HepG2 (cell line): ENCODE data around the gene COPB2. TPM values are rescaled to one million over a fixed set of nuclear protein-coding genes. Genes with fewer than 3 reads are reported as not detected.
A peak's percentile ranks its signal among the peaks of the same experiment; 100 is the strongest.

Source experiments
- AKAP8 ChIP-seq: sonication (generic); formaldehyde crosslinking; IDR thresholded peaks from 2 replicates; pipeline ENCODE4 v1.5.1; 2020; ENCODE audit warnings: mild to moderate bottlenecking, missing genetic modification reagents
- CEBPB ChIP-seq: IDR thresholded peaks from 2 replicates; pipeline ENCODE4 v1.6.1; 2011; ENCODE audit warnings: low read depth, low read length, improper control_type of control experiment, borderline replicate concordance
- GABPB1 ChIP-seq: IDR thresholded peaks from 2 replicates; pipeline ENCODE4 v1.6.1; 2016; ENCODE audit warnings: mild to moderate bottlenecking, missing genetic modification reagents, moderate library complexity, missing compliant biosample characterization
- HNRNPK ChIP-seq: fragments of 200-400 bp; formaldehyde crosslinking; IDR thresholded peaks from 2 replicates; pipeline ENCODE4 v1.6.1; 2018; ENCODE audit warnings: low read length, low read depth, moderate library complexity, mild to moderate bottlenecking; ENCODE audit not compliant: poor library complexity, severe bottlenecking
- JUND ChIP-seq: sonication (generic); formaldehyde crosslinking; IDR thresholded peaks from 2 replicates; pipeline ENCODE4 v1.8.0; 2022; ENCODE audit warnings: mild to moderate bottlenecking, missing genetic modification reagents
- KDM4B ChIP-seq: sonication (generic); formaldehyde crosslinking; IDR thresholded peaks from 2 replicates; pipeline ENCODE4 v1.4.0; 2020; ENCODE audit warnings: missing genetic modification reagents
- KLF16 ChIP-seq, 2 experiments: sonication (generic) in 1 of 2; formaldehyde crosslinking in 1 of 2; IDR thresholded peaks; 2 replicates each; pipeline versions ENCODE4 v1.6.1 to v1.8.0; 2016 to 2023; ENCODE audit warnings: missing genetic modification reagents in 2 of 2, missing compliant biosample characterization in 1 of 2
- RAD21 ChIP-seq: fragments of 450-650 bp; formaldehyde crosslinking; IDR thresholded peaks from 2 replicates; pipeline ENCODE4 v1.5.0; 2020; ENCODE audit warnings: mild to moderate bottlenecking
- RBM39 ChIP-seq: fragments of 200-400 bp; formaldehyde crosslinking; IDR thresholded peaks from one replicate; pipeline ENCODE4 v1.6.1; 2018; ENCODE audit warnings: antibody characterized with exemption, mild to moderate bottlenecking, low read depth, low read length; ENCODE audit not compliant: poor library complexity, severe bottlenecking
- SMARCC2 ChIP-seq: fragments of 450-650 bp; IDR thresholded peaks from 2 replicates; pipeline ENCODE4 v1.6.1; 2017; ENCODE audit warnings: antibody characterized with exemption, mild to moderate bottlenecking
- SP5 ChIP-seq: IDR thresholded peaks from 2 replicates; pipeline ENCODE4 v1.6.1; 2016; ENCODE audit warnings: low read depth, borderline replicate concordance
- ZNF605 ChIP-seq: sonication (generic); formaldehyde crosslinking; IDR thresholded peaks from 2 replicates; pipeline ENCODE4 v1.8.0; 2022; ENCODE audit warnings: mild to moderate bottlenecking, missing genetic modification reagents
- ZNF607 ChIP-seq: sonication (generic); formaldehyde crosslinking; IDR thresholded peaks from 2 replicates; pipeline ENCODE4 v1.5.1; 2020; ENCODE audit warnings: missing genetic modification reagents, mild to moderate bottlenecking, borderline replicate concordance
- ZNF616 ChIP-seq: sonication (generic); formaldehyde crosslinking; IDR thresholded peaks from 2 replicates; pipeline ENCODE4 v1.5.0; 2020; ENCODE audit warnings: low read depth, mild to moderate bottlenecking, missing genetic modification reagents
- polyA plus RNA-seq, 8 experiments: library from polyadenylated mRNA; depleted of rRNA in 3 of 8; stranded (reverse) in 7 of 8; unstranded in 1 of 8; fragments of >200 nt; fragmentation: Illumina TruSeq in 4 of 8; extraction: Trizol in 4 of 8; gene quantifications; 2 replicates each; pipeline versions ENCODE4 v1.2.1 to v1.2.3, GENCODE V29; 2011 to 2016; ENCODE audit warnings: low read depth in 4 of 8, missing spikeins in 1 of 8, mixed read lengths in 1 of 8; ENCODE audit not compliant: insufficient read depth in 1 of 8
- total RNA-seq, 5 experiments: library from RNA; depleted of rRNA; stranded (reverse); fragments of >200 nt; fragmentation: Illumina TruSeq; extraction: Trizol; gene quantifications; 2 replicates each; pipeline ENCODE4 v1.2.3, GENCODE V29; 2016; ENCODE audit warnings: low read depth in 1 of 5
- TF ChIP-seq, protein P1 (sequence below): sonication (generic); formaldehyde crosslinking; IDR thresholded peaks from 2 replicates; pipeline ENCODE4 v1.8.1; 2022; ENCODE audit warnings: mild to moderate bottlenecking, missing genetic modification reagents
- TF ChIP-seq, protein P2 (sequence below): IDR thresholded peaks from 2 replicates; pipeline ENCODE4 v1.6.1; 2016
- TF ChIP-seq, protein P3 (sequence below): sonication (generic); formaldehyde crosslinking; IDR thresholded peaks from 2 replicates; pipeline ENCODE4 v1.5.0; 2020; ENCODE audit warnings: mild to moderate bottlenecking, missing genetic modification reagents, moderate library complexity

COPB2 gene
- total and polyA plus RNA-seq, 2 of the 13 experiments (the other 11 are each of a cell fraction or from before 2014, with no cell fraction given): 83.3 to 217 TPM

DNA sequence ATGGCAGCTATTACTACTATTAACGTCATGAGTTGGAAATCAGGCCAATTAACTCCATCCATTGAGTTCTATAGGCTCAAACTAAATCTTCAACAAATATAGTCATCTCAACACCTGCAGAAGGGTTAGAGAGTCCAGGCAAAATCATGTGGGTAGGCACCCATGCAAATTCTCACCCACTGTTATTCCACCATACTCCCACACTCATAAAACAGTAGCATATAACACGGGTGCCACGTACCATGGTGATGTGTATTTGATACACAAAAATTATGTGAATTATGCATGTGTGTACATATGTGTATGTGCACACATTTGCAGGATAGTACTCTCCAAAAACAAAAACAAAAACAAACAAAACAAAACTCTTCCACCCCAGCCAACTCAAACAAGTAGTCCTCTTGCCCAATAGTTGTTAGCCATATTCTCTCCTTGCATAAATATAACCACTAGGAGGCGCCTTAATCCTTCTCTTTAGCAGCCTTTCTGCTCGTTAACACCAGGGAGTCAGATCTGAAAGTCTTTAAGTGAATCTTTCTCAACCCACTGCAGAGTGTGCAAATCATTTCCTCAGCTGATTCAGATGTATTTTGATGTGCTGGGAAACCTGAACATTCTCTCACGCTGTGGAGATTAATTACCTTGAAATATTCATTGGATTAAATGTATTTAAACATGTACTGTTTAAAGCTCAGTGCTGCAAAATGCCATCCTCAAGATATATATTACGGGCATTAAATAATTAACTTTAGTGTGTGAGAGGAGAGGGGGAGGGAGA is 38.0 kb upstream of the COPB2 start (continued):
- TF ChIP-seq, protein P1, sequence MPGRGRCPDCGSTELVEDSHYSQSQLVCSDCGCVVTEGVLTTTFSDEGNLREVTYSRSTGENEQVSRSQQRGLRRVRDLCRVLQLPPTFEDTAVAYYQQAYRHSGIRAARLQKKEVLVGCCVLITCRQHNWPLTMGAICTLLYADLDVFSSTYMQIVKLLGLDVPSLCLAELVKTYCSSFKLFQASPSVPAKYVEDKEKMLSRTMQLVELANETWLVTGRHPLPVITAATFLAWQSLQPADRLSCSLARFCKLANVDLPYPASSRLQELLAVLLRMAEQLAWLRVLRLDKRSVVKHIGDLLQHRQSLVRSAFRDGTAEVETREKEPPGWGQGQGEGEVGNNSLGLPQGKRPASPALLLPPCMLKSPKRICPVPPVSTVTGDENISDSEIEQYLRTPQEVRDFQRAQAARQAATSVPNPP: no peak
- peak; percentile 45 for TF ChIP-seq HNRNPK
- TF ChIP-seq, protein P2, sequence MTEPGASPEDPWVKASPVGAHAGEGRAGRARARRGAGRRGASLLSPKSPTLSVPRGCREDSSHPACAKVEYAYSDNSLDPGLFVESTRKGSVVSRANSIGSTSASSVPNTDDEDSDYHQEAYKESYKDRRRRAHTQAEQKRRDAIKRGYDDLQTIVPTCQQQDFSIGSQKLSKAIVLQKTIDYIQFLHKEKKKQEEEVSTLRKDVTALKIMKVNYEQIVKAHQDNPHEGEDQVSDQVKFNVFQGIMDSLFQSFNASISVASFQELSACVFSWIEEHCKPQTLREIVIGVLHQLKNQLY (CRISPR knock-in tag): no peak
- no peak for TF ChIP-seq ZNF605 (CRISPR knock-in tag)
- no peak for TF ChIP-seq SP5 (CRISPR knock-in tag)
- TF ChIP-seq KDM4B (CRISPR knock-in tag): no peak
- peak; percentile 89 for TF ChIP-seq CEBPB
- TF ChIP-seq SMARCC2: no peak
- TF ChIP-seq ZNF616 (CRISPR knock-in tag): no peak
- 0 out of 4 replicates have a peak, but pooled peaks of 1 of the 2 experiments have one; percentile 28 for TF ChIP-seq KLF16 (CRISPR knock-in tag; IDR thresholded peaks at IDR 0.05)
- TF ChIP-seq, protein P3, sequence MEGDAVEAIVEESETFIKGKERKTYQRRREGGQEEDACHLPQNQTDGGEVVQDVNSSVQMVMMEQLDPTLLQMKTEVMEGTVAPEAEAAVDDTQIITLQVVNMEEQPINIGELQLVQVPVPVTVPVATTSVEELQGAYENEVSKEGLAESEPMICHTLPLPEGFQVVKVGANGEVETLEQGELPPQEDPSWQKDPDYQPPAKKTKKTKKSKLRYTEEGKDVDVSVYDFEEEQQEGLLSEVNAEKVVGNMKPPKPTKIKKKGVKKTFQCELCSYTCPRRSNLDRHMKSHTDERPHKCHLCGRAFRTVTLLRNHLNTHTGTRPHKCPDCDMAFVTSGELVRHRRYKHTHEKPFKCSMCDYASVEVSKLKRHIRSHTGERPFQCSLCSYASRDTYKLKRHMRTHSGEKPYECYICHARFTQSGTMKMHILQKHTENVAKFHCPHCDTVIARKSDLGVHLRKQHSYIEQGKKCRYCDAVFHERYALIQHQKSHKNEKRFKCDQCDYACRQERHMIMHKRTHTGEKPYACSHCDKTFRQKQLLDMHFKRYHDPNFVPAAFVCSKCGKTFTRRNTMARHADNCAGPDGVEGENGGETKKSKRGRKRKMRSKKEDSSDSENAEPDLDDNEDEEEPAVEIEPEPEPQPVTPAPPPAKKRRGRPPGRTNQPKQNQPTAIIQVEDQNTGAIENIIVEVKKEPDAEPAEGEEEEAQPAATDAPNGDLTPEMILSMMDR (CRISPR knock-in tag): peak; percentile 84
- no peak for TF ChIP-seq JUND
- peak; percentile 62; the same call in 1 of the 2 replicates for TF ChIP-seq RAD21
- no peak for TF ChIP-seq AKAP8 (CRISPR knock-in tag)
- no peak for TF ChIP-seq ZNF607 (CRISPR knock-in tag)
- no peak for TF ChIP-seq GABPB1 (CRISPR knock-in tag)
- no peak for TF ChIP-seq RBM39
